Measurements from ENCODE around the gene DXO. TPM values are rescaled to one million over a fixed set of nuclear protein-coding genes. Genes with fewer than 3 reads are reported as not detected.
"Not testable (repeated sequence)": the region's sequence is repeated elsewhere in the genome, so short reads cannot be mapped to it uniquely, and the experiment has no call there.

DXO gene
- 10 to 100 TPM; 11.1 to 17.5 (median 12.4) TPM for total RNA-seq

GRCh38 chr6:31971993-31972708 is at the start of gene DXO:
DXO (minus strand) TSS chr6:31972138; CDS start chr6:31971675, 463 bp downstream.
- no peak for TF ChIP-seq CTCF (IDR thresholded peaks at IDR 0.05; ENCODE audit: low read depth)

- not testable (repeated sequence) for TF ChIP-seq CTCF (IDR thresholded peaks at IDR 0.05; ENCODE audit: low read depth)
These were observed 42.6 kb upstream of the DXO start, which contains the start of gene C4B for GRCh38 chr6:32014547-32014946. C4B (plus strand) TSS chr6:32014795; CDS start chr6:32014846, 51 bp downstream.

GRCh38 chr6:31981744-31982143 is 9.8 kb upstream of the DXO start, which contains the start of gene C4A:
C4A (plus strand) TSS chr6:31982057; CDS start chr6:31982108, 51 bp downstream.
- not testable (repeated sequence) for TF ChIP-seq CTCF (IDR thresholded peaks at IDR 0.05; ENCODE audit: low read depth)

GRCh38 chr6:31979238-31979898 is 7.4 kb upstream of the DXO start:
- TF ChIP-seq CTCF (IDR thresholded peaks at IDR 0.05; ENCODE audit: low read depth) = no peak

GRCh38 chr6:31978831-31979230 is 6.9 kb upstream of the DXO start:
- no peak for TF ChIP-seq CTCF (IDR thresholded peaks at IDR 0.05; ENCODE audit: low read depth)

- no peak for TF ChIP-seq CTCF (IDR thresholded peaks at IDR 0.05; ENCODE audit: low read depth)
These were observed 6.0 kb upstream of the DXO start for GRCh38 chr6:31977816-31978431.

Data from subcutaneous adipose tissue (tissue), 4 donors.